SJSA1 (cell line): ENCODE measurements around the gene THRAP3. TPM values are rescaled to one million over a fixed set of nuclear protein-coding genes. Genes with fewer than 3 reads are reported as not detected.
A peak's percentile ranks its signal among the peaks of the same experiment; 100 is the strongest.
"Not testable (repeated sequence)": the region's sequence is repeated elsewhere in the genome, so short reads cannot be mapped to it uniquely, and the experiment has no call there.

Experiments used
- DNase-seq, 2 experiments: peaks; one replicate each; pipeline ENCODE4 v3.0.0-alpha.2; 2015 to 2020; ENCODE audit warnings: low spot score in 2 of 2, low read depth in 1 of 2
- H3K27ac ChIP-seq: fragments of 250-450 bp; sonication (Bioruptor Pico); 2 replicates; pipeline ENCODE4 v1.5.1; 2020; ENCODE audit warnings: mild to moderate bottlenecking, moderate library complexity
- H3K27me3 ChIP-seq: fragments of 250-450 bp; sonication (Bioruptor Pico); replicated peaks from 2 replicates; pipeline ENCODE4 v1.5.1; 2020; ENCODE audit warnings: mild to moderate bottlenecking, moderate library complexity
- H3K36me3 ChIP-seq: fragments of 250-450 bp; sonication (Bioruptor Pico); 2 replicates; pipeline ENCODE4 v1.5.1; 2020; ENCODE audit warnings: mild to moderate bottlenecking
- H3K4me1 ChIP-seq: fragments of 250-450 bp; sonication (Bioruptor Pico); replicated peaks from 2 replicates; pipeline ENCODE4 v1.6.1; 2021; ENCODE audit warnings: mild to moderate bottlenecking
- H3K4me3 ChIP-seq: fragments of 250-450 bp; sonication (Bioruptor Pico); 2 replicates; pipeline ENCODE4 v1.5.1; 2020; ENCODE audit warnings: mild to moderate bottlenecking
- H3K9me3 ChIP-seq: fragments of 250-450 bp; sonication (Bioruptor Pico); replicated peaks from 2 replicates; pipeline ENCODE4 v1.5.1; 2020; ENCODE audit warnings: mild to moderate bottlenecking
- total RNA-seq: library from RNA; depleted of rRNA; stranded (reverse); fragments of >200 nt; shearing (Covaris generic); gene quantifications from 2 replicates; pipeline ENCODE4 v1.2.3, GENCODE V29; 2014

Gene THRAP3
- total RNA-seq, 1 experiment from 2014 or later = 66.1 TPM

DNA sequence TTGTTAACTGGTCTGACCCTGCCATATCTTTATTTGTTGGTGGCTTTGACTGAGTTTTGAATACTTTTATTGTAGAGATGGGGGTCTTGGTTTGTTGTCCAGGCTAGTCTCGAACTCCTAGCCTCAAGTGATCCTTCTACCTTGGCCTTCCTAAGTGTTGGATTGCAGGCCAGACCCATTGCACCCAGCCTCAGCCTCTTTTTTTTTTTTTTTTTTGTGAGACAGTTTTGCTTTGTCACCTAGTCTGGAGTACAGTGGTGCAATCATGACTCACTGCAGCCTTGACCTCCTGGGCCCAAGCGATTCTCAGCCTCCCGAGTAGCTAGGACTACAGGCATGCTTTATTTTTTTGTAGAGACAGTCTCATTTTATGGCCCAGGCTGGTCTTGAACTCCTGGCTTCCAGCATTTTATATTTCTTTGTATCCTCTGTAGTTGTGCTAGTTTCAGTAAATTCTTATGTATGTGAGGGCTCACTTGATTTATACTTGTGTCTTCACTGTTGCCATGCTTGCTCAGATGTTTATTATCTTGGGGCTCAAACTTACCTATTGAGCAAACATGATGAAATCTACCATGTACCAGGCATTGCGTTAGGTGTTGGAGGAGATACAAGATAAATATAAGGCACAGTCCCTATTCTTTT, 24.1 kb downstream of the THRAP3 start:
- Histone ChIP-seq H3K27ac (peak overlapping the region; percentile 68), H3K27me3 (no peaks in the 10 kb centered on the region; the same call in 1 of the 2 replicates), H3K36me3 (peaks cover 51% of the 10 kb centered on the region), H3K9me3 (no peaks in the 10 kb centered on the region), H3K4me3 (no peak overlapping the region), H3K4me1 (peaks cover 15% of the 10 kb centered on the region)
- DNase-seq = peak; percentile 67 to 72

DNA sequence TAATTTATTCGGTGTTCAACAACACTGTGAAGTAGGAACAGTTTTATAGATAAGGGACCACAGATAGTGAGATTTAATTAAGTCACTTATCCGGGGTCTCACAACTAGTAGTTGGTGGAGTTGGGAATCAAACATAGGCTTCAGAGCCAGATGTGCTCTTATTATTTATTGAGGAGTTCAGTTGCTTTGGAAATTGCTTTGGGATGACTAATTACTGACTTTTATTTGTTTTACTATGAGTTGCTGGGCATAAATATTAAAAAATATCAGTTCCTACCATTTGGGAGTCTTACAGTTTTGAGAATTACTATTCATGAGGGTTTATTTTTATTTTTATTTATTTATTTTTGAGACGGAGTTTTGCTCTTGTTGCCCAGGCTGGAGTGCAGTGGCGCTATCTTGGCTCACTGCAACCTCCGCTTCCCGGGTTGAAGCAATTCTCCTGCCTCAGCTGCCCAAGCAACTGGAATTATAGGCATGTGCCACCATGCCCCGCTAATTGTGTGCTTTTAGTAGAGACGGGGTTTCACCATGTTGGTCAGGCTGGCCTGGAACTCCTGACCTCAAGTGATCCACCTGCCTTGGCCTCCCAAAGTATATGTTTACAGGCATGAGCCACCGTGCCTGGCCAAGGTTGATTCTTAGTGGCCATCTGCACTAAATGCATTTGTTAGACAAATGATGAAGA, 27.7 kb downstream of the THRAP3 start:
- H3K4me3 ChIP-seq = no peak overlapping the region
- peaks cover 15% of the 10 kb centered on the region for H3K4me1 ChIP-seq
- H3K27ac ChIP-seq = no peak overlapping the region
- H3K9me3 ChIP-seq = no peaks in the 10 kb centered on the region
- no peaks in the 10 kb centered on the region; the same call in 1 of the 2 replicates for H3K27me3 ChIP-seq
- no peak for DNase-seq
- H3K36me3 ChIP-seq = peaks cover 59% of the 10 kb centered on the region

DNA sequence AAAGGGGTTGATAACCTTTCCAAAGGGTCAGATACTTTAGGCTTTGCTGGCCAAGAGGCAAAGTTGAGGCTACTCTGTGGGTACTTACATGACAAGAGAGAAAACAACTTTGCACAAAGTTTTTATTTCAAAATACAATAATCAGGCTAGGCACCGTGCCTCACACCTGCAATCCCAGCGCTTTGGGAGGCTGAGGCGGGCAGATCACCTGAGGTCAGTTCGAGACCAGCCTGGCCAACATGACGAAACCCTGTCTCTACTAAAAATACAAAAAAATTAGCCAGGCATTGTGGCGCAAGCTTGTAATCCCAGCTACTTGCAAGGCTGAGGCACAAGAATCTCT, 28.2 kb downstream of the THRAP3 start:
- not testable (repeated sequence) for H3K27me3 ChIP-seq, H3K27ac ChIP-seq, H3K4me3 ChIP-seq, H3K9me3 ChIP-seq, DNase-seq
- Histone ChIP-seq H3K4me1 (peaks cover 15% of the 10 kb centered on the region), H3K36me3 (peaks cover 62% of the 10 kb centered on the region)

DNA sequence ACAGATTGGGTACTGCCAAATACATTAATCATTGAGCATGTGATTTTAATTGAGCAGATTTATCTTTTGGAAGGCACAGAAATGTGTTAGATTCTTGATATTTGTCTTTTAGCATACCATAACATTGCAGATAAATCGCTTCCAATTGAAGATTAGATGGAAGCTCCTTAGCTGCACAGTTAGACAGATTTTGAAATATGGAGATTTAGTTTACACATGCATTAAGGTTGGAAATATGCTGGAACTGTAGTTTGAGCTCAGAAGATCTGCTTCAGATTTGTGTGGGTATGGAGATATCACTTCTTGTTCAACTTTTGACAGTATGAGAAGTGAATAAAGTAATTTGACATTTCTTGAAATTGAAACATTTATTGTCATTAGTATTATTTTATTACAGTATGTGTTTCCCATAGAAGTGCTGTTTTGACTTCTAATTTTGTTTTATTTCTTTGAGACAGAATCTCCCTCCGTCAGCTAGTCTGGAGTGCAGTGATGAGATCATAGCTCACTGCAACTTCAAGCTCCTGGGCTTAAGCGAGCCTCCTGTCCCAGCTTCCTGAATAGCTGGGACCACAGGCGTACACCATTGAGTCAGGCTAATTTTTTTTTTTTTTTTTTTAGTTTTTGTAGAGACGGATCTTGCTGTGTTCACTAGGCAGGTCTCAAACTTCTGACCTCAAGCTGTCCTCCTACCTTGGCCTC, 29.1 kb downstream of the THRAP3 start:
- H3K27ac ChIP-seq = no peak overlapping the region
- H3K4me1 ChIP-seq = peaks cover 10% of the 10 kb centered on the region
- peaks cover 62% of the 10 kb centered on the region for H3K36me3 ChIP-seq
- no peaks in the 10 kb centered on the region for H3K9me3 ChIP-seq
- no peak overlapping the region for H3K4me3 ChIP-seq
- no peaks in the 10 kb centered on the region; the same call in 1 of the 2 replicates for H3K27me3 ChIP-seq
- DNase-seq = no peak

DNA sequence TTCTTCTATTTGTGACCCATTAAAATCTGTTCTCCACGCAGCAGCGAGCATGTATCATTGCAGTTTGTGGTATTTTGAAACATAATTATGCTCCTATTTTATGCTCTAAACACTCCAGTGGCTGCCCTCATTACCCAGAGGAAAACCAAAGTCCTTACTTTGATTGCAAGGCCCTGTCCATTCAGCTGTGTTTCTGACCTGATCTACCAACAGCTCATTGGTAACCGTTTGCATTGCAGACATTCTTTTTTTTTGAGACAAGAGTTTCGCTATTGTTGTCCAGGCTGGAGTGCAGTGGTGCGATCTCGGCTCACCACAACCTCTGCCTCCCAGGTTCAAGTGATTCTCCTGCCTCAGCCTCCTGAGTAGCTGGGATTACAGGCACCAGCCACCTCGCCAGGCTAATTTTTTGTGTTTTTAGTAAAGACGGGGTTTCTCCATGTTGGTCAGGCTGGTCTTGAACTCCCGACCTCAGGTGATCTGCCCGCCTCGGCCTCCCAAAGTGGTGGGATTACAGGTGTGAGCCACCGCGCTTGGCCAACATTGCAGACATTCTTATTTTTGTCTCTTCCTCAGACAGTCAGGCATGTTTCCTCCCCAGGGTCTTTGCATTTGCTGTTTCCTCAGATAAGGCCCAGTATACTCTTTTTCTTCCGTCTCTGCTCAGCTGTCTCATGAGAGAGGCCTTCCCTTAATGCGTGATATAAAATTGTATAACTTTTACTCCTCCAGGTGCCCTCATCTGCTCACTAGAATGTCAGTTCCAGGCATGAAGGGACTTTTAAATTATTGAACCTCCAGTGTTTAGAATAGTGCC, 32.5 kb downstream of the THRAP3 start:
- H3K4me1 ChIP-seq = peaks cover 5% of the 10 kb centered on the region; the same call in 1 of the 2 replicates
- H3K9me3 ChIP-seq = no peaks in the 10 kb centered on the region
- H3K4me3 ChIP-seq = no peak overlapping the region
- no peaks in the 10 kb centered on the region; the same call in 1 of the 2 replicates for H3K27me3 ChIP-seq
- H3K27ac ChIP-seq = no peak overlapping the region
- H3K36me3 ChIP-seq = peaks cover 73% of the 10 kb centered on the region
- DNase-seq = no peak

DNA sequence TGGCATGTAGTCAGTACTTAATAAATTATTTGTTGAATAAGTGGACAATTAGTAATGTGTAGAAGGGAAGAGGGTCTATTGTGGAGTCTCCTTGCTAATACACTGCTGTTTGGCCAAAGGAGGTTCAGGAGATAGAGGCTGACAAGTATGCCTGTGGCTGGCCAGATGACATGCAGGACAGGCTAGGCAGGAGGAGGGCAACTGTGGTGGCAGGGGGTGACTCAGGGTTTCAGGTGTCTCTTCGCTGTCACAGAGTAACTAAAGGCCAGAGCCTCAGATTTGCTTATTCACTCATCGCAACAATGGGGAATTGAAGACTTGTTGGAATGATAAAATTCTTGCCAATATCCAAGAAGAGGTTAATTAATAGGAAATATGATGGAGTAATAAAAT, 33.1 kb downstream of the THRAP3 start:
- DNase-seq = no peak

DNA sequence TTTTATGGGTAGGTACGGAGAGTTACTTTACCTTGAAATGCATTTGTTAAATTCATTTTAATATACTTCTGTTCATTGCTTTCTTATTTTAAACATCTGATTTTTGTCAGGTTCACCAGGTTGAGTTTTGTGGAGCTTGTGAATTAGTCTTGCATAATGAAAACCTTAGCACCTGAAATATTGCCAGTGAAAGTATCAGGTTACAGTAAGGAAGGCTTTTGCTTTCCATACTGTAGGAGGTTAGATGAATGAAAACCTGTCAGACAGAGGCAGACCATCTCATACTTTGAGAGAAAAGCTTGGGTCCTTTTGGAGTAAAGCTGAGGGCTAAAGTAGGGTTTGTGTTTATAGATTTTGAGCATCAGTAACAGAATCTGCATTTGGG, 34.7 kb downstream of the THRAP3 start:
- Histone ChIP-seq H3K27ac (no peak overlapping the region), H3K27me3 (no peaks in the 10 kb centered on the region), H3K4me1 (no peaks in the 10 kb centered on the region), H3K36me3 (peaks cover 81% of the 10 kb centered on the region), H3K4me3 (no peak overlapping the region), H3K9me3 (no peaks in the 10 kb centered on the region)
- no peak for DNase-seq

More for the DNA sequence above, 33.1 kb downstream of the THRAP3 start:
- H3K27ac ChIP-seq = no peak overlapping the region
- peaks cover 77% of the 10 kb centered on the region for H3K36me3 ChIP-seq
- H3K9me3 ChIP-seq = no peaks in the 10 kb centered on the region
- no peaks in the 10 kb centered on the region; the same call in 1 of the 2 replicates for H3K27me3 ChIP-seq
- H3K4me3 ChIP-seq = no peak overlapping the region
- H3K4me1 ChIP-seq = peaks cover 5% of the 10 kb centered on the region; the same call in 1 of the 2 replicates

DNA sequence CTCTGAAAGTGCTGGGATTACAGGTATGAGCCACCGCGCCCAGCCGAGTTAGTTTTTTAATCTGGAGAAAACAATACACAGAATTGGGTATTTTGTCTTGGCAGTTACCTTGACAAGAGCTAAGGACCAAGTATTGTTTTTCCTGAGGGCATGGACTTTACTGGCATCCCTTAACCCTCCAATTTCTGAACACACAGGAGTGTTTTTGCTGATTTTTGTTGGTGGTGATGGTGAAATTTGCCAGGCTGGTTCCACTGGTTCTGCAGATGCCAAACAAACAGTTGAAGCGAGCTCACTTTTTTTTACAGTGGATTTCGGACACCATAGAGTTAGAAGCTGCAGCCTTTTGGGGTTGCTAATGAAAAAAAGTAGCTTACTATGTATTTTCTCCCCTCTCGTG, 44.7 kb downstream of the THRAP3 start:
- no peak for DNase-seq
- peaks cover 74% of the 10 kb centered on the region for H3K36me3 ChIP-seq
- no peaks in the 10 kb centered on the region for H3K27me3 ChIP-seq
- no peaks in the 10 kb centered on the region for H3K4me1 ChIP-seq
- no peak overlapping the region for H3K4me3 ChIP-seq
- H3K9me3 ChIP-seq = no peaks in the 10 kb centered on the region
- no peak overlapping the region for H3K27ac ChIP-seq

DNA sequence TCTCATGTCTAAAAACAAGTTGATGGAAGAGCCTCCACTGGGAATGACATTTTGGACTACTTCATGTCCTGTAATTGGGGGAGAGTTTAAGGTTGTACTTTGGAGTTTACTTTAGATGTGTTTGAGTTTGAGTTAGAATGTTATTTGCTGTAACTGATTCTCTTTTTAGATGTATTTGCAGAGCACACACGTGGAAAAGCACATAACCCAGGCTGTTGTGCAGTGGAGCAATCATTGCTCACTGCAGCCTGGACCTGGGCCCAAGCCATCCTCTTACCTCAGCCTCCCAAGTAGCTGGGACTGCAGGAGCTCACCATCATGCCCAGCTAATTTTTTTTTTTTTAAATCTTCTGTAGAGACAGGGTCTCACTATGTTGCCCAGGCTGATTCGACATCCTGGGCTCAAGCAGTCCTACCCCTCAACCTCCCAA, 45.2 kb downstream of the THRAP3 start:
- no peak for DNase-seq
- no peaks in the 10 kb centered on the region for H3K4me1 ChIP-seq
- H3K4me3 ChIP-seq = no peak overlapping the region
- no peaks in the 10 kb centered on the region for H3K9me3 ChIP-seq
- H3K27me3 ChIP-seq = no peaks in the 10 kb centered on the region
- H3K36me3 ChIP-seq = peaks cover 73% of the 10 kb centered on the region
- H3K27ac ChIP-seq = no peak overlapping the region

DNA sequence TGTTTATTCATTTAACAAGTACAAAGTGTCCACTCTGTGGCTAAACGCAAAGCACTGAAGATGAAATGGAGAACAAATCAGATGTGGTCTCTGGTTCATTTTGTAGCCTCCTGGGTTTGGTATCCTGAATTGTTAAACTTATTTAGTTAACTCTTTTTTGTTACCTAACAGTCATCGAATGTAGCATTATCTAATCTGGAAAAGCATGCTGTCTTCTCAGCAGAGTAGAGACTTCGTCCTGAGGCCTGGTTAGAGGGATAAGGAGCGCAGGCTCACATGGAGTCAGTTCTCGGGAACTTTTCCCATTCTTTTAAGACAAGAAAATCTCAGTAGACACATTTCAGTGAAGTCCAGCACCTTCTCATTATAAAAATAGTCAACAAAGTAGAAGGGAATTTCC, 48.8 kb downstream of the THRAP3 start:
- DNase-seq = no peak
- peaks cover 53% of the 10 kb centered on the region for H3K36me3 ChIP-seq
- H3K4me3 ChIP-seq = no peak overlapping the region
- H3K9me3 ChIP-seq = no peaks in the 10 kb centered on the region
- no peaks in the 10 kb centered on the region for H3K4me1 ChIP-seq
- H3K27ac ChIP-seq = no peak overlapping the region
- no peaks in the 10 kb centered on the region for H3K27me3 ChIP-seq

DNA sequence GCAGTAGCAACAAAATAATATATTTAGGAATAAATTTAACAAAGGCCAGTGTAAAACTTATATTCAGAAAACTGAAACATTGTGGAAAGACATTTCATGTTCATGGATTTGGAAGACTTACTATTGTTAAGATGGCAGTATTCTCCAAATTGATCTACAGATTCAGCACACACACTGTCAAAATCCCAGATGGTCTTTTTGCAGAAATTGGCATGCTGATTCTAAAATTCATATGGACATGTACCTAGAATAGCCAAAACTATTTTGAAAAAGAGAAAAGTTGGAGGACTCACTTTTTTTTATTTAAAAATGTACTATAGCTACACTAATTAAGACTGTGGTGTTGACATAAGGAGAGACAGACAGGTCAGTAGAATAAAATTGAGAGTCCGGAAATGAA, 50.0 kb downstream of the THRAP3 start:
- H3K27ac ChIP-seq = no peak overlapping the region
- no peaks in the 10 kb centered on the region for H3K27me3 ChIP-seq
- no peaks in the 10 kb centered on the region for H3K9me3 ChIP-seq
- H3K4me3 ChIP-seq = no peak overlapping the region
- no peak for DNase-seq
- no peaks in the 10 kb centered on the region for H3K4me1 ChIP-seq
- peaks cover 50% of the 10 kb centered on the region for H3K36me3 ChIP-seq

DNA sequence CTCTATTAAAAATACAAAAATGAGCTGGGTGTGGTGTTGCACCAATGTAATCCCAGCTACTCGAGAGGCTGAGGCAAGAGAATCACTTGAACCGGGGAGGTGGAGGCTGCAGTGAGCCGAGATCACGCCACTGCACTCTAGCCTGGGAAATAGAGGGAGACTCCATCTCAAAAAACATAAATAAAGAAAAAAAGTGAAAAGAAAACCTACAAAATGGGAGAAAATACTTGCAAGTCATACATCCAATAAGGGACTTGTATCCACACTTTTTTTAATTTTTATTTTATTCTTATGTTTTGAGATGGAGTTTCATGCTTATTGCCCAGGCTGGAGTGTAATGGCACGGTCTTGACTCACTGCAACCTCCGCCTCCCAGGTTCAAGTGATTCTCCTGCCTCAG, 52.4 kb downstream of the THRAP3 start:
- H3K27me3 ChIP-seq = no peaks in the 10 kb centered on the region
- no peaks in the 10 kb centered on the region for H3K4me1 ChIP-seq
- no peaks in the 10 kb centered on the region for H3K9me3 ChIP-seq
- H3K4me3 ChIP-seq = no peak overlapping the region
- no peak for DNase-seq
- H3K27ac ChIP-seq = no peak overlapping the region
- H3K36me3 ChIP-seq = peaks cover 45% of the 10 kb centered on the region

DNA sequence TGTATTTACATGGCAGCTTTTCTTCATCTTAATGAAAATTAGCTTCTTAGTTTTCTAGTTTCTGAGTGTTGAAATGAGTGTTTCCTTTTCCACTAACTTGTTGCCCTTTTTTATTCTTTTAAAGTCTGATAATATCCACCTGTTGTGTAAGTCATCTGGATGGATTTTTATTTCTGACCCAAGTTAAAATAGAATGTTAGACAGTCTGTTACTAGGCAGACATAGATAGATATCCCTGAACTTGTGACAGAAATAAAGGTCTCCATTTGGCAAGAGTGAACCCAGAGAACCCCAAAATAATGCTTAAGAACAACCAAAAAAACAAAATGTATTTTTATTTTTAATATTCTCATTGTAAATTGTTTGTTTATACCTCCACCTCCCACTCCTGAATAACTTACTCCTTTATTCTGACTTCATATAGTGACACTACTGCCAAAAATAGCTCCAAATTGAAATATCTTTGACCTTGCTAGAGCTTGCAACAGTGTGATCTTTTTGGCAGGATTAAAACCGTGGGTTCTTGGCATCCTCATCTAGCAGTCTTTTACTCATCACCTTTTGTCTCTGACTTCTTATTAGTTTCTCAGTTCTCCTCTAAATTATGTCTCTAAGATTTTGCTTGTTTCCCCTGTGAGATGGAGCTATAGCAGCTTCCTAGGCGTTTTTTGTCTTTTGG, 55.0 kb downstream of the THRAP3 start:
- no peak overlapping the region for H3K27ac ChIP-seq
- no peaks in the 10 kb centered on the region for H3K27me3 ChIP-seq
- no peak overlapping the region for H3K4me3 ChIP-seq
- peaks cover 44% of the 10 kb centered on the region for H3K36me3 ChIP-seq
- H3K9me3 ChIP-seq = no peaks in the 10 kb centered on the region
- no peaks in the 10 kb centered on the region for H3K4me1 ChIP-seq
- no peak for DNase-seq
